ACC112 (cell line): ENCODE measurements around the gene LIFR.

Source experiments
- H2AFZ ChIP-seq: fragments of 200-600 bp; sonication (generic); one replicate; pipeline ENCODE4 v1.6.0; 2017; ENCODE audit warnings: antibody characterized with exemption, low read length; ENCODE audit not compliant: unreplicated experiment
- H3K27ac ChIP-seq: fragments of 200-600 bp; sonication (generic); 2 replicates; pipeline ENCODE4 v1.5.1; 2014; ENCODE audit warnings: low read depth, mild to moderate bottlenecking, antibody characterized with exemption, low read length, moderate library complexity
- H3K27me3 ChIP-seq: fragments of 200-600 bp; sonication (generic); 2 replicates; pipeline ENCODE4 v1.6.1; 2014; ENCODE audit warnings: mild to moderate bottlenecking, antibody characterized with exemption, low read length, moderate library complexity, mixed read lengths; ENCODE audit not compliant: insufficient read depth
- H3K36me3 ChIP-seq: fragments of 200-600 bp; sonication (generic); 2 replicates; pipeline ENCODE4 v1.6.1; 2016; ENCODE audit warnings: mild to moderate bottlenecking, antibody characterized with exemption, low read length, moderate library complexity, mixed read lengths; ENCODE audit not compliant: insufficient read depth
- H3K4me1 ChIP-seq: fragments of 200-600 bp; sonication (generic); one replicate; pipeline ENCODE4 v1.6.1; 2016; ENCODE audit warnings: low read length, mixed read lengths; ENCODE audit not compliant: insufficient read depth, unreplicated experiment, control insufficient read depth
- H3K4me3 ChIP-seq: fragments of 200-600 bp; sonication (generic); 2 replicates; pipeline ENCODE4 v1.5.1; 2014; ENCODE audit warnings: mild to moderate bottlenecking, low read depth, low read length
- H3K79me2 ChIP-seq: fragments of 200-600 bp; sonication (generic); one replicate; pipeline ENCODE4 v1.6.0; 2016; ENCODE audit warnings: low read length; ENCODE audit not compliant: control insufficient read depth, unreplicated experiment, insufficient read depth

The LIFR gene

GRCh38 chr5:38479315-38479904 lies 77.0 kb downstream of the LIFR start:
- H3K36me3 ChIP-seq, result no peaks in the 10 kb centered on the region
- no peak overlapping the region for H3K27ac ChIP-seq
- H2AFZ ChIP-seq, result no peak overlapping the region

GRCh38 chr5:38478878-38479277 lies 77.6 kb downstream of the LIFR start:
- H3K4me1 ChIP-seq, result peaks cover 17% of the 10 kb centered on the region
- H3K27ac ChIP-seq, result no peak overlapping the region
- no peaks in the 10 kb centered on the region for H3K27me3 ChIP-seq
- no peak overlapping the region for H3K4me3 ChIP-seq
- no peaks in the 10 kb centered on the region for H3K36me3 ChIP-seq
- H2AFZ ChIP-seq, result no peak overlapping the region
- H3K79me2 ChIP-seq, result no peaks in the 10 kb centered on the region

More at GRCh38 chr5:38479315-38479904, 77.0 kb downstream of the LIFR start:
- Histone ChIP-seq H3K79me2 (no peaks in the 10 kb centered on the region), H3K4me3 (no peak overlapping the region), H3K27me3 (no peaks in the 10 kb centered on the region), H3K4me1 (peaks cover 17% of the 10 kb centered on the region)

- H3K27ac ChIP-seq, result no peak overlapping the region
- H3K27me3 ChIP-seq, result no peaks in the 10 kb centered on the region
- no peak overlapping the region for H3K4me3 ChIP-seq
- peaks cover 17% of the 10 kb centered on the region for H3K4me1 ChIP-seq
- H3K79me2 ChIP-seq, result no peaks in the 10 kb centered on the region
- no peaks in the 10 kb centered on the region for H3K36me3 ChIP-seq
- H2AFZ ChIP-seq, result no peak overlapping the region
Measured at GRCh38 chr5:38478166-38478565, 78.3 kb downstream of the LIFR start.

- Histone ChIP-seq H3K27ac (no peak overlapping the region), H2AFZ (no peak overlapping the region), H3K79me2 (no peaks in the 10 kb centered on the region), H3K36me3 (no peaks in the 10 kb centered on the region), H3K4me1 (peaks cover 21% of the 10 kb centered on the region), H3K27me3 (no peaks in the 10 kb centered on the region), H3K4me3 (no peak overlapping the region)
Measured at GRCh38 chr5:38473008-38473407, 83.4 kb downstream of the LIFR start.

- H3K4me3 ChIP-seq, result no peak overlapping the region
- no peak overlapping the region for H3K27ac ChIP-seq
- no peaks in the 10 kb centered on the region for H3K79me2 ChIP-seq
- peaks cover 25% of the 10 kb centered on the region for H3K4me1 ChIP-seq
- H2AFZ ChIP-seq, result no peak overlapping the region
- no peaks in the 10 kb centered on the region for H3K36me3 ChIP-seq
- no peaks in the 10 kb centered on the region for H3K27me3 ChIP-seq
Measured at GRCh38 chr5:38472541-38472940, 83.9 kb downstream of the LIFR start.

- no peaks in the 10 kb centered on the region for H3K79me2 ChIP-seq
- H3K27me3 ChIP-seq, result no peaks in the 10 kb centered on the region
- H3K4me1 ChIP-seq, result peaks cover 34% of the 10 kb centered on the region
- H3K36me3 ChIP-seq, result no peaks in the 10 kb centered on the region
- no peak overlapping the region for H3K27ac ChIP-seq
- no peak overlapping the region for H3K4me3 ChIP-seq
- no peak overlapping the region for H2AFZ ChIP-seq
Measured at GRCh38 chr5:38471709-38472108, 84.7 kb downstream of the LIFR start.

GRCh38 chr5:38469707-38470267 lies 86.7 kb downstream of the LIFR start:
- H3K4me3 ChIP-seq, result no peak overlapping the region
- no peak overlapping the region for H2AFZ ChIP-seq
- H3K4me1 ChIP-seq, result peaks cover 47% of the 10 kb centered on the region
- no peak overlapping the region for H3K27ac ChIP-seq
- no peaks in the 10 kb centered on the region for H3K79me2 ChIP-seq
- no peaks in the 10 kb centered on the region for H3K36me3 ChIP-seq
- no peaks in the 10 kb centered on the region for H3K27me3 ChIP-seq

GRCh38 chr5:38468978-38469706 lies 87.3 kb downstream of the LIFR start:
- H3K27ac ChIP-seq, result peak overlapping the region; percentile 92; the same call in 1 of the 2 replicates
- no peak overlapping the region for H3K4me3 ChIP-seq
- H2AFZ ChIP-seq, result no peak overlapping the region
- H3K27me3 ChIP-seq, result no peaks in the 10 kb centered on the region
- peaks cover 52% of the 10 kb centered on the region for H3K4me1 ChIP-seq
- no peaks in the 10 kb centered on the region for H3K79me2 ChIP-seq
- no peaks in the 10 kb centered on the region for H3K36me3 ChIP-seq

- Histone ChIP-seq H2AFZ (no peak overlapping the region), H3K36me3 (no peaks in the 10 kb centered on the region), H3K4me1 (peaks cover 60% of the 10 kb centered on the region), H3K79me2 (no peaks in the 10 kb centered on the region), H3K4me3 (peak overlapping the region; percentile 56), H3K27ac (peak overlapping the region; percentile 92), H3K27me3 (no peaks in the 10 kb centered on the region)
Measured at GRCh38 chr5:38468202-38468673, 88.2 kb downstream of the LIFR start.

- Histone ChIP-seq H2AFZ (peak overlapping the region; percentile 37), H3K4me3 (peak overlapping the region; percentile 56), H3K27me3 (no peaks in the 10 kb centered on the region), H3K4me1 (peaks cover 68% of the 10 kb centered on the region), H3K27ac (peak overlapping the region; percentile 92), H3K36me3 (no peaks in the 10 kb centered on the region), H3K79me2 (no peaks in the 10 kb centered on the region)
Measured at GRCh38 chr5:38467353-38468040, 88.9 kb downstream of the LIFR start.
